GM06990 (cell line): ENCODE results near the gene KRTAP10-8.
"Not testable (repeated sequence)": the region's sequence is repeated elsewhere in the genome, so short reads cannot be mapped to it uniquely, and the experiment has no call there.

ENCODE experiments used
- DNase-seq: peaks from one replicate; pipeline ENCODE4 v3.0.0-alpha.2; 2011; ENCODE audit not compliant: insufficient read length; ENCODE audit errors: extremely low read depth
- H3K27me3 ChIP-seq: replicated peaks from 2 replicates; pipeline ENCODE4 v1.6.0; 2011; ENCODE audit warnings: low read length; ENCODE audit not compliant: control insufficient read depth, insufficient read depth
- H3K36me3 ChIP-seq: 2 replicates; pipeline ENCODE4 v1.5.1; 2011; ENCODE audit warnings: low read length; ENCODE audit not compliant: control insufficient read depth, insufficient read depth
- H3K4me3 ChIP-seq: replicated peaks from 2 replicates; pipeline ENCODE4 v1.5.1; 2011; ENCODE audit warnings: low read depth, mild to moderate bottlenecking, control low read depth, low read length
- CTCF ChIP-seq: IDR thresholded peaks from 2 replicates; pipeline ENCODE4 v1.5.1; 2011; ENCODE audit warnings: low read length, control low read depth, mild to moderate bottlenecking, inconsistent platforms; ENCODE audit not compliant: insufficient read depth, poor library complexity, severe bottlenecking

KRTAP10-8 gene

GRCh38 chr21:44578371-44579055 is 33.4 kb upstream of the KRTAP10-8 start:
- DNase-seq = no peak
- Histone ChIP-seq H3K36me3 (no peaks in the 10 kb centered on the region), H3K27me3 (no peaks in the 10 kb centered on the region), H3K4me3 (no peak overlapping the region)
- TF ChIP-seq CTCF = no peak

- Histone ChIP-seq H3K36me3 (no peaks in the 10 kb centered on the region), H3K4me3 (no peak overlapping the region), H3K27me3 (no peaks in the 10 kb centered on the region)
- TF ChIP-seq CTCF = no peak
- DNase-seq = no peak
Observed at GRCh38 chr21:44579056-44579832, 32.6 kb upstream of the KRTAP10-8 start.

- H3K36me3 ChIP-seq = no peaks in the 10 kb centered on the region
- no peak for TF ChIP-seq CTCF
- DNase-seq = no peak
- H3K4me3 ChIP-seq = no peak overlapping the region
- H3K27me3 ChIP-seq = no peaks in the 10 kb centered on the region
Observed at GRCh38 chr21:44579833-44580144, 32.1 kb upstream of the KRTAP10-8 start.

- H3K36me3 ChIP-seq, H3K4me3 ChIP-seq, H3K27me3 ChIP-seq, DNase-seq: not testable (repeated sequence)
Observed at GRCh38 chr21:44580231-44580821, 31.6 kb upstream of the KRTAP10-8 start, which contains the start of gene KRTAP10-5. TSS of gene KRTAP10-5 (minus strand) at chr21:44580604. CDS start at chr21:44580578, 26 bp downstream.

- DNase-seq = no peak
- H3K36me3 ChIP-seq = no peaks in the 10 kb centered on the region
- H3K27me3 ChIP-seq = no peaks in the 10 kb centered on the region
- TF ChIP-seq CTCF = no peak
- H3K4me3 ChIP-seq = no peak overlapping the region
Observed at GRCh38 chr21:44581158-44581557, 30.7 kb upstream of the KRTAP10-8 start.

GRCh38 chr21:44582055-44582454 is 29.8 kb upstream of the KRTAP10-8 start:
- TF ChIP-seq CTCF = no peak
- Histone ChIP-seq H3K27me3 (no peaks in the 10 kb centered on the region), H3K4me3 (no peak overlapping the region), H3K36me3 (no peaks in the 10 kb centered on the region)
- no peak for DNase-seq
